K562 (cell line): ENCODE results near the gene CAMSAP2. TPM values are rescaled to one million over a fixed set of nuclear protein-coding genes. Genes with fewer than 3 reads are reported as not detected.

Experiments used
- ARNT ChIP-seq, 2 experiments: fragments of 450-650 bp; IDR thresholded peaks; 2 replicates each; pipeline ENCODE4 v1.6.1; 2016; ENCODE audit warnings: mild to moderate bottlenecking in 1 of 2
- DIDO1 ChIP-seq: fragments of 450-650 bp; IDR thresholded peaks from 2 replicates; pipeline ENCODE4 v1.6.1; 2016; ENCODE audit warnings: low read depth, missing biosample characterization, missing genetic modification characterization
- IRF1 ChIP-seq: sonication (generic); formaldehyde crosslinking; IDR thresholded peaks from 2 replicates; pipeline ENCODE4 v1.8.0; 2022; ENCODE audit warnings: missing genetic modification reagents, mild to moderate bottlenecking, borderline replicate concordance
- MBD2 ChIP-seq: sonication (generic); IDR thresholded peaks from 2 replicates; pipeline ENCODE4 v1.6.1; 2016; ENCODE audit warnings: low read depth, borderline replicate concordance
- NFRKB ChIP-seq: fragments of 450-650 bp; IDR thresholded peaks from 2 replicates; pipeline ENCODE4 v1.6.1; 2016; ENCODE audit warnings: low read depth
- RCOR1 ChIP-seq, 2 experiments: IDR thresholded peaks; 2 replicates each; pipeline ENCODE4 v1.6.1; 2012; ENCODE audit warnings: low read depth in 2 of 2, low read length in 2 of 2, borderline replicate concordance in 1 of 2, improper control_type of control experiment in 1 of 2
- RERE ChIP-seq: sonication (generic); formaldehyde crosslinking; IDR thresholded peaks from 2 replicates; pipeline ENCODE4 v1.8.0; 2023; ENCODE audit warnings: missing genetic modification reagents, mild to moderate bottlenecking, borderline replicate concordance
- SAFB2 ChIP-seq: fragments of 200-400 bp; formaldehyde crosslinking; IDR thresholded peaks from 2 replicates; pipeline ENCODE4 v1.6.1; 2018; ENCODE audit warnings: borderline replicate concordance, low read length, low read depth, moderate library complexity; ENCODE audit not compliant: severe bottlenecking
- STAT5A ChIP-seq: IDR thresholded peaks from 2 replicates; pipeline ENCODE4 v1.6.1; 2012; ENCODE audit warnings: low read length, inconsistent platforms, borderline replicate concordance
- USF1 ChIP-seq: sonication (generic); formaldehyde crosslinking; IDR thresholded peaks from 2 replicates; pipeline ENCODE4 v1.9.0; 2022; ENCODE audit warnings: mild to moderate bottlenecking, missing genetic modification reagents
- ZNF124 ChIP-seq: sonication (generic); formaldehyde crosslinking; IDR thresholded peaks from 2 replicates; pipeline ENCODE4 v1.8.1; 2022; ENCODE audit warnings: missing genetic modification reagents
- ZNF280A ChIP-seq: fragments of 450-650 bp; IDR thresholded peaks from 2 replicates; pipeline ENCODE4 v1.6.1; 2018; ENCODE audit warnings: mild to moderate bottlenecking, low read depth; ENCODE audit not compliant: partially characterized antibody
- ZNF57 ChIP-seq: fragments of 450-650 bp; formaldehyde crosslinking; IDR thresholded peaks from 2 replicates; pipeline ENCODE4 v1.4.0; 2020; ENCODE audit warnings: mild to moderate bottlenecking, moderate library complexity
- ZNF584 ChIP-seq: fragments of 200-800 bp; sonication (Bioruptor generic); IDR thresholded peaks from 2 replicates; pipeline ENCODE4 v1.6.1; 2016; ENCODE audit warnings: low read depth, mild to moderate bottlenecking, missing genetic modification characterization, missing compliant biosample characterization
- ZNF589 ChIP-seq: fragments of 200-800 bp; sonication (Bioruptor generic); IDR thresholded peaks from 2 replicates; pipeline ENCODE4 v1.6.1; 2016; ENCODE audit warnings: low read depth, missing genetic modification characterization, missing compliant biosample characterization
- ZNF639 ChIP-seq, 2 experiments: fragments of 200-800 bp in 1 of 2; sonication (Bioruptor generic) in 1 of 2; sonication (generic) in 1 of 2; formaldehyde crosslinking in 1 of 2; IDR thresholded peaks in 1 of 2; conservative IDR thresholded peaks in 1 of 2; 2 replicates each; pipeline versions ENCODE4 v1.5.0 to v1.6.1; 2016 to 2020; ENCODE audit warnings: missing compliant biosample characterization in 1 of 2, missing genetic modification characterization in 1 of 2, missing genetic modification reagents in 1 of 2
- ZSCAN29 ChIP-seq: fragments of 450-650 bp; IDR thresholded peaks from 2 replicates; pipeline ENCODE4 v1.6.1; 2017
- polyA plus RNA-seq, 8 experiments: library from polyadenylated mRNA; depleted of rRNA in 4 of 8; stranded (reverse) in 5 of 8; unstranded in 3 of 8; fragments of >200 nt; fragmentation: Nextera tagmentation in 2 of 8; fragmentation: Illumina TruSeq in 1 of 8; extraction: Ambion mirVana in 2 of 8; extraction: Trizol in 1 of 8; gene quantifications; 2 replicates each; pipeline versions ENCODE4 v1.2.1 to v1.2.3, GENCODE V29; 2011 to 2014; ENCODE audit warnings: inconsistent platforms in 1 of 8, missing spikeins in 1 of 8
- total RNA-seq, 7 experiments: library from RNA; depleted of rRNA in 6 of 7; stranded (reverse); fragments of >200 nt in 6 of 7; fragmentation: Illumina TruSeq in 2 of 7; extraction: Trizol in 2 of 7; gene quantifications; 2 replicates each; pipeline versions ENCODE4 v1.2.1 to v1.2.3, GENCODE V29; 2011 to 2021; ENCODE audit warnings: low replicate concordance in 1 of 7

The CAMSAP2 gene
- total and polyA plus RNA-seq, 9 of the 15 experiments (the other 6 are each of a cell fraction or from before 2014, with no cell fraction given): 1.4 to 7.5 (median 2.7) TPM

GRCh38 chr1:200885623-200886402 is 147.1 kb downstream of the CAMSAP2 start (continued):
- TF ChIP-seq USF1 (peak; percentile 36; the same call in 1 of the 2 replicates), DIDO1 (tag) (no peak), ZSCAN29 (no peak), STAT5A (no peak), ZNF57 (CRISPR knock-in tag) (no peak), ZNF280A (no peak), RCOR1 (IDR thresholded peaks at IDR 0.05; ENCODE audit: borderline replicate concordance in 1 of 2, low read depth in 2 of 2, low read length in 2 of 2) (peak in 1 of 2 experiments; percentile 82; a peak in 2 of 4 replicates), SAFB2 (no peak), NFRKB (no peak), RERE (CRISPR knock-in tag) (no peak), ARNT (IDR thresholded peaks at IDR 0.05) (no peak), MBD2 (no peak), ZNF589 (no peak; the same call in 1 of the 2 replicates), IRF1 (CRISPR knock-in tag) (no peak), ZNF639 (CRISPR knock-in tag; conservative IDR thresholded peaks at IDR 0.05 in 1 of 2, IDR thresholded peaks at IDR 0.05 in 1 of 2) (no peak), ZNF584 (CRISPR knock-in tag) (no peak), ZNF124 (CRISPR knock-in tag) (no peak)
